GM12892 (cell line): ENCODE data around the gene CCDC198.

Source experiments
- POLR2A ChIP-seq: IDR thresholded peaks from 2 replicates; pipeline ENCODE4 v1.6.1; 2011; ENCODE audit warnings: low read depth, low read length, control low read depth
- POLR2AphosphoS5 ChIP-seq: IDR thresholded peaks from 2 replicates; pipeline ENCODE4 v1.6.1; 2011; ENCODE audit warnings: low read depth, low read length, control low read depth
- TAF1 ChIP-seq: IDR thresholded peaks from 2 replicates; pipeline ENCODE4 v1.6.1; 2011; ENCODE audit warnings: low read depth, mild to moderate bottlenecking, control low read depth, low read length, borderline replicate concordance

DNA sequence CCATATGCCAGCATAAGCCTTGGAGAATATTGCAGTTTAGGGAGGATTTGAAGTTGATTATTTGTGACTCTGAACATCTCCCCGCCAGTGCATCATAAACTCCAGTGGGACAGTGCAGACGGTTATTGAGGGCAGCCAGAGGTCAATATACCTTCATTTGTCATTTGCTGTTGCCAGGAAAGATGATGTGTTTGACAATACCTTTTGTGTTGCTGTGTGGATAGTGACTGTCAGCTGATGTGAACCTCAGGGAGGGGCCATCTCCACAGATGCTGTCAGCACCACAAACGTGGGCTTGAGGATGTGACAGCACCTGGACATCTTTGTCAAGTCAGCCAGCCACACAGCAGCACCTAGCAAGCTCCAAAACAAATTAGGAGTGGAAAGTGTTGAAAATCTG, 11.5 kb downstream of the CCDC198 start:
- TF ChIP-seq POLR2A (no peak), POLR2AphosphoS5 (no peak), TAF1 (no peak)
